22Rv1 (cell line): ENCODE data around the gene MAST4.

Experiments used
- ZFX ChIP-seq: fragments of 450-650 bp; IDR thresholded peaks from 2 replicates; pipeline ENCODE4 v1.6.1; 2017; ENCODE audit warnings: antibody characterized with exemption, borderline replicate concordance
- TF ChIP-seq, protein P1 (sequence below): fragments of 450-650 bp; IDR thresholded peaks from 2 replicates; pipeline ENCODE4 v1.5.1; 2017; ENCODE audit warnings: mild to moderate bottlenecking

DNA sequence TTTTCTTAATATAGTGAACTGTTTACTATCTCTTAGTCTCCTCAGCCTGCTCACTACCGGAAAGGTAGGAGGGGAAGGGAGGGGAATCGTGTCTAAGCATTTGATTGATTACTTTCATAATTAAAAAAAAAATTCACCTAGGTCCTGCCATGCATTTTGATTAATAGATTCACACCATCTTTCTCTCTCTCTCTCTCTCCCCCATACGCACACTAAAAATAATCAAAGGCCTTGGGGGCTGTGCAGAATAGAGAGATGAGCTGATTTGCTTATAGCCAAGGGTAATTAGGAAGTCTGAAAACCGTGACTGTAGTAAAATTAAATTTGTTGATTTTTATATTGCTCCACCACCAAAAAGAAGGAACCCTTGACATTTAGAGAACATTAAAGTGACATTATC, 550.8 kb downstream of the MAST4 start:
- TF ChIP-seq, protein P1, sequence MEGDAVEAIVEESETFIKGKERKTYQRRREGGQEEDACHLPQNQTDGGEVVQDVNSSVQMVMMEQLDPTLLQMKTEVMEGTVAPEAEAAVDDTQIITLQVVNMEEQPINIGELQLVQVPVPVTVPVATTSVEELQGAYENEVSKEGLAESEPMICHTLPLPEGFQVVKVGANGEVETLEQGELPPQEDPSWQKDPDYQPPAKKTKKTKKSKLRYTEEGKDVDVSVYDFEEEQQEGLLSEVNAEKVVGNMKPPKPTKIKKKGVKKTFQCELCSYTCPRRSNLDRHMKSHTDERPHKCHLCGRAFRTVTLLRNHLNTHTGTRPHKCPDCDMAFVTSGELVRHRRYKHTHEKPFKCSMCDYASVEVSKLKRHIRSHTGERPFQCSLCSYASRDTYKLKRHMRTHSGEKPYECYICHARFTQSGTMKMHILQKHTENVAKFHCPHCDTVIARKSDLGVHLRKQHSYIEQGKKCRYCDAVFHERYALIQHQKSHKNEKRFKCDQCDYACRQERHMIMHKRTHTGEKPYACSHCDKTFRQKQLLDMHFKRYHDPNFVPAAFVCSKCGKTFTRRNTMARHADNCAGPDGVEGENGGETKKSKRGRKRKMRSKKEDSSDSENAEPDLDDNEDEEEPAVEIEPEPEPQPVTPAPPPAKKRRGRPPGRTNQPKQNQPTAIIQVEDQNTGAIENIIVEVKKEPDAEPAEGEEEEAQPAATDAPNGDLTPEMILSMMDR: no peak
- TF ChIP-seq ZFX: no peak
